ENCODE results near the gene MARCHF9.

The MARCHF9 gene

DNA sequence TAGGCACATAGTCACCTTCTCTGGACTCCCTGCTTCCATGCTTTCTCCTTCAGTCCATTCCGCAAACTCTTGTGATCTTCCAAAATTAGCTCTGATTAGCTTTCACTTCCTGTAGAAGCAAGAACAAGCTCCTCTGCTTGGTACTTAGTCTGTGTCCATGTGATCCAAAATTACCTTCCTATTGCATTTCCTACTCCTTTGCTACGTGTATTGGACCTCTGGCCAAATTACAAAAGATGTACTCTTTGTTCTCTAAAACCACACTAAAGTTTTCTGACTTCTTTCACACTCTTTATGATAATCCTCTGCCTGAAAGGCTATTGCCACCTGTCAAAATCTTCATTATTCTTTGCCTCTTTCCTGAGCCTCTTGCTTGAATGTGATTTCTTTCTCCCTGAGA is 26.9 kb downstream of the MARCHF9 start:
- no peak overlapping the region for H3K4me3 ChIP-seq
- no peak overlapping the region for H3K9ac ChIP-seq (ENCODE audit: insufficient read length)
- H3K9me3 ChIP-seq (ENCODE audit: low read depth, low read length), result no peaks in the 10 kb centered on the region
- H3K36me3 ChIP-seq (ENCODE audit: insufficient read depth, low read length), result peaks cover 21% of the 10 kb centered on the region
- no peak for DNase-seq (ENCODE audit: low read depth, low spot score)
- no peak overlapping the region for H3K27ac ChIP-seq
- TF ChIP-seq POLR2AphosphoS5 (IDR thresholded peaks at IDR 0.05; ENCODE audit: borderline replicate concordance, low read depth, low read length) (no peak), FOXP2 (optimal IDR thresholded peaks at IDR 0.05; ENCODE audit: control extremely low read depth, extremely low read length, insufficient read depth) (no peak), EZH2 (IDR thresholded peaks at IDR 0.05) (no peak)

DNA sequence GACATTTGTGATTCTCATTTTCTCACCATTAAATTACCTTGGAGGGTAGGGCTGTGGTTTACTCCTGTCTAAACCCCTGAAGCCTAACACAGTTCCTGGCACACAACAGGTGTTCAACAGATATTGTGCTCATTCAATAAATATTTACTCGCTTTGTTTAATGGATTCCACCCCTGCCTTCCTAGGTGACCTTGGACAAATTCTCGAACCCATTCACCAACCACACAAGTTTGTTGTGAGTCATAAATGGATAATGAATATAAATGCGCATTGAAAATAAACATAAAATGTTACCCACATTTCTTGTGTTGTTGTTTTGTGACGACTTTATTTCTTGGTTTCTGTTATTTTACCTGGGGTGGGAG is 27.3 kb downstream of the MARCHF9 start:
- no peak for DNase-seq (ENCODE audit: low read depth, low spot score)
- peaks cover 25% of the 10 kb centered on the region for H3K36me3 ChIP-seq (ENCODE audit: insufficient read depth, low read length)
- no peak overlapping the region for H3K27ac ChIP-seq
- no peak for TF ChIP-seq EZH2 (IDR thresholded peaks at IDR 0.05)
- no peak for TF ChIP-seq FOXP2 (optimal IDR thresholded peaks at IDR 0.05; ENCODE audit: control extremely low read depth, extremely low read length, insufficient read depth)
- TF ChIP-seq POLR2AphosphoS5 (IDR thresholded peaks at IDR 0.05; ENCODE audit: borderline replicate concordance, low read depth, low read length), result no peak
- H3K4me3 ChIP-seq, result peak overlapping the region; percentile 87
- peak overlapping the region; percentile 24 for H3K9ac ChIP-seq (ENCODE audit: insufficient read length)
- no peaks in the 10 kb centered on the region for H3K9me3 ChIP-seq (ENCODE audit: low read depth, low read length)

DNA sequence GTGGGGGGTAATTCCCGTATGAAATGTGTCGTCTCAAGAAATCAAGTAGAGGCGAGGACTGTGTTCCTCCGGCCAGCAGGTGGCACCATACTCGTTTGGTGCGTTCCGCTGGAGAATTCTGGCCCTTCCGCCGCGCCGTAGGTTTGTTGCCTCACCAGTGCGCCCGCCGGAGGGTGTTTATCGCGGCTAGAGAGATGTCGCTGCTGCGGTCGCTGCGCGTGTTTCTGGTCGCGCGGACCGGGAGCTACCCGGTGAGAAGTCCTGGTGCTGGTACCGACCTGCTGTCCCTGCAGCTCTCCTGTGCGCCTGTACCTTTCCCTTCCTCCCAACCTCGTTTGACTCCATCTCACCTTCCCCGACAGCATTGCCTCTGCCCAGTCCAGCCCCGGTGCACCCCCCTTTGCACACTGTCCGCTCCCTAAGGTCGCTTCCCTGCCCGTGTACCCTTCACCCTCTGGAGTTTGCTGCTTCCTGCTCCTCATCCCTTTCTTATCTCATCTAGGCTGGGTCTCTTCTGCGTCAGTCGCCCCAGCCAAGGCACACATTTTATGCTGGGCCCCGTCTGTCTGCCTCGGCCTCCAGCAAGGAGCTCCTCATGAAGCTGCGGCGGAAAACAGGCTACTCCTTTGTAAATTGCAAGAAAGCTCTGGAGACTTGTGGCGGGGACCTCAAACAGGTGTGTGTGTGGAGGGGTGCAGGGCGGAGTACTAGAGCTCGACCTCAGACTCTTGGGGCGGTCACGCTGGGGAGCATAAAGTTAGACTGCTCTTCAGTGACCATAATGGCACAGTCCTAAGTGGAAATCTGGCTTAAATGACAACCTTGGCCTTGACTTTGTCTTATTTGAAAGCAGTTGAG is 27.9 kb downstream of the MARCHF9 start, which contains the start of gene TSFM:
Gene TSFM, plus strand, starts transcription at position 180 of the 858 bp plus-strand sequence. Its CDS starts 15 bp downstream, at position 195.
- no peaks in the 10 kb centered on the region for H3K9me3 ChIP-seq (ENCODE audit: low read depth, low read length)
- TF ChIP-seq FOXP2 (optimal IDR thresholded peaks at IDR 0.05; ENCODE audit: control extremely low read depth, extremely low read length, insufficient read depth), result peak; percentile 96
- TF ChIP-seq POLR2AphosphoS5 (IDR thresholded peaks at IDR 0.05; ENCODE audit: borderline replicate concordance, low read depth, low read length), result peak; percentile 96
- no peak for TF ChIP-seq EZH2 (IDR thresholded peaks at IDR 0.05)
- H3K4me3 ChIP-seq, result peak within 1 kb of the TSS; percentile 87
- peaks cover 31% of the 10 kb centered on the region for H3K36me3 ChIP-seq (ENCODE audit: insufficient read depth, low read length)
- DNase-seq (ENCODE audit: low read depth, low spot score), result peak; percentile 81
- peak within 1 kb of the TSS; percentile 91 for H3K9ac ChIP-seq (ENCODE audit: insufficient read length)
- H3K27ac ChIP-seq, result no peak within 1 kb of the TSS

DNA sequence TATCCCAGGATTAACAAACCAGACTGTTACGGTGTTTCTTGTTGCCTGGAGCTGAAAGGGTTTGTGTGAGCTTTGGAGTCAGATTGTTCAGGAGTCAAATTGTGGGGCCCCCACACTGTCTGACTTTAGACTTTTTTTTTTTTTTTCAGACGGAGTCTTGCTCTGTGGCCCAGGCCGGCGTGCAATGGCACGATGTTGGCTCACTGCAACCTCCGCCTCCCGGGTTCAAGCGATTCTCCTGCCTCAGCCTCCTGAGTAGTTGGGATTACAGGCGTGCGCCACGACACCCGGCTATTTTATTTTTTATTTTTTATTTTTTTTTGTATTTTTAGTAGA is 28.5 kb downstream of the MARCHF9 start:
- no peak overlapping the region for H3K27ac ChIP-seq
- no peaks in the 10 kb centered on the region for H3K9me3 ChIP-seq (ENCODE audit: low read depth, low read length)
- peak overlapping the region; percentile 91 for H3K9ac ChIP-seq (ENCODE audit: insufficient read length)
- no peak for DNase-seq (ENCODE audit: low read depth, low spot score)
- H3K36me3 ChIP-seq (ENCODE audit: insufficient read depth, low read length), result peaks cover 37% of the 10 kb centered on the region
- H3K4me3 ChIP-seq, result peak overlapping the region; percentile 87
- TF ChIP-seq EZH2 (IDR thresholded peaks at IDR 0.05) (no peak), FOXP2 (optimal IDR thresholded peaks at IDR 0.05; ENCODE audit: control extremely low read depth, extremely low read length, insufficient read depth) (no peak), POLR2AphosphoS5 (IDR thresholded peaks at IDR 0.05; ENCODE audit: borderline replicate concordance, low read depth, low read length) (no peak)

DNA sequence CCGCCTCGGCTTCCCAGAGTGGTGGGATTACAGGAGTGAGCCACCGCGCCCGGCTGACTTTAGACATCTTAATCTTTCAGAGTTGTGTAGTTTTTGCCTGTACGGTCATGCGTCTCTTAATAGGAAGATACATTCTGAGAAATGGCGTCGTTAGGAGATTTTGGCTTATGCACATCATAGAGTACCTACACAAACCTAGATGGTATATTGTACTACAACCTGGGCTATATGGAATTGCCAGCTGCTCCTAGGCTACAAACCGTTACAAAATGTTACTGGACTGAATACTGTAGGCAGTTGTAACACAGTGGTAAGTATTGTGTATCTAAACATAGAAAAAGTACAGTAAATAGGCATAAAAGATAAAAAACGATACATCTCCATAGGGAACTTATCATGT is 29.0 kb downstream of the MARCHF9 start:
- no peak overlapping the region for H3K9ac ChIP-seq (ENCODE audit: insufficient read length)
- TF ChIP-seq FOXP2 (optimal IDR thresholded peaks at IDR 0.05; ENCODE audit: control extremely low read depth, extremely low read length, insufficient read depth) (no peak), EZH2 (IDR thresholded peaks at IDR 0.05) (no peak), POLR2AphosphoS5 (IDR thresholded peaks at IDR 0.05; ENCODE audit: borderline replicate concordance, low read depth, low read length) (no peak)

DNA sequence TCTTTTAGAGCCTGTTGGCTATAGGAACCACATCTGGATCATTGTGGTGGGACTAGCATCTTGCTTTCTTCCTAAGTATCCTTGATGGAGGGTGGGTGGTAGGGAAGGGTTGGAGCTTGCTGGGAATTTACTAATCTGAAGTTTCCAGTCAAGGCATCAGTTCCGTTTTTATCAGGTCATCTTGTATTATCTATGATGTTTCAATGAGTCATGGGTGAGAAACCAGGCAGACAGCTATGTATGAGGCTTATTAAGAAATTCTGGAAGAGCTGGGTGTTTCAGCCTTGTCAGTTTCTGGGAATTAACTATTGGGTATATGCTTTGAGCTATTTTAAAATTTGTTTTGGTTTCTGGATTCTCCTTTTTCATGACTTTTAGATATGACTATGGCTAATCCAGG is 39.0 kb downstream of the MARCHF9 start:
- DNase-seq (ENCODE audit: low read depth, low spot score), result no peak
- H3K4me3 ChIP-seq, result no peak overlapping the region
- no peak overlapping the region for H3K9ac ChIP-seq (ENCODE audit: insufficient read length)
- TF ChIP-seq FOXP2 (optimal IDR thresholded peaks at IDR 0.05; ENCODE audit: control extremely low read depth, extremely low read length, insufficient read depth) (no peak), POLR2AphosphoS5 (IDR thresholded peaks at IDR 0.05; ENCODE audit: borderline replicate concordance, low read depth, low read length) (no peak), EZH2 (IDR thresholded peaks at IDR 0.05) (no peak)
- H3K36me3 ChIP-seq (ENCODE audit: insufficient read depth, low read length), result peaks cover 74% of the 10 kb centered on the region
- no peaks in the 10 kb centered on the region for H3K9me3 ChIP-seq (ENCODE audit: low read depth, low read length)
- no peak overlapping the region for H3K27ac ChIP-seq

More for the DNA sequence above, 29.0 kb downstream of the MARCHF9 start:
- Histone ChIP-seq H3K27ac (no peak overlapping the region), H3K9me3 (ENCODE audit: low read depth, low read length) (no peaks in the 10 kb centered on the region), H3K4me3 (peak overlapping the region; percentile 34), H3K36me3 (ENCODE audit: insufficient read depth, low read length) (peaks cover 40% of the 10 kb centered on the region)
- no peak for DNase-seq (ENCODE audit: low read depth, low spot score)

DNA sequence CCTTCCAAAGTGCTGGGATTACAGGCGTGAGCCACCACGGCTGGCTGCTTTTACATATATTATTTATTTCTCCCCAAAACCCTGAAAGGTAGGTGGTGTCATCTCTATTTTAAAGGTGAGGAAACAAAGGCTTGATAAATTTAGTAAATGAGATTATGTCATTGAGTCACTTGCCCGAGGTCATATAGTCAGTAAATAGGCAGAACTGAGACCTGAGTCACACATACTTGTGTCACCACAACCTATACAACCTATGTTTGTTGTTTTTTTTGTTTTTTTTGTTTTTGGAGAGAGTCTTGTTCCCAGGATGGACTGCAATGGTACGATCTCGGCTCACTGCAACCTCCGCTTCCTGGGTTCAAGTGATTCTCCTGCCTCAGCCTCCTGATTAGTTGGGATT is 40.5 kb downstream of the MARCHF9 start:
- H3K27ac ChIP-seq, result no peak overlapping the region
- no peak overlapping the region for H3K4me3 ChIP-seq
- H3K36me3 ChIP-seq (ENCODE audit: insufficient read depth, low read length), result peaks cover 71% of the 10 kb centered on the region
- no peak overlapping the region for H3K9ac ChIP-seq (ENCODE audit: insufficient read length)
- no peak for DNase-seq (ENCODE audit: low read depth, low spot score)
- no peaks in the 10 kb centered on the region for H3K9me3 ChIP-seq (ENCODE audit: low read depth, low read length)
- TF ChIP-seq EZH2 (IDR thresholded peaks at IDR 0.05) (no peak), FOXP2 (optimal IDR thresholded peaks at IDR 0.05; ENCODE audit: control extremely low read depth, extremely low read length, insufficient read depth) (no peak), POLR2AphosphoS5 (IDR thresholded peaks at IDR 0.05; ENCODE audit: borderline replicate concordance, low read depth, low read length) (no peak)

DNA sequence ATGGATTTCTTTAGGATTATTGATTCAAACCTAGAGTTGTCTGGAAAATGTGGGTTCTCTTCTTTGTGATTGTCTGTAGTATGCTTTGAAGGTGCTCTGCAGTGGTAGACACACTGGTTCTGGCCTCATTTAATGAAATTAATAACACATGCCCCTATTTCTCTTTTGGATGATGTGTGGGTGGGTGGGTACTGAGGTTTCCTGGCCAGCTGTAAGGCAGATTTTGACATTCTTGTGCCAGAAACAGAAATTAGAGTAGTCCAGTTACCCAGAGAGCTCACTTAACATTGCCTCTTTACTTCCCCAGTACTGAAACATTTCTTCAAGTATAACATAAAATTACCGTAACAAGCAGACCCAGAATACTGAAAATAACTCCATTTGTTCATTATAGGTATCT is 42.1 kb downstream of the MARCHF9 start:
- Histone ChIP-seq H3K27ac (no peak overlapping the region), H3K9ac (ENCODE audit: insufficient read length) (no peak overlapping the region), H3K36me3 (ENCODE audit: insufficient read depth, low read length) (peaks cover 62% of the 10 kb centered on the region), H3K4me3 (no peak overlapping the region), H3K9me3 (ENCODE audit: low read depth, low read length) (no peaks in the 10 kb centered on the region)
- TF ChIP-seq POLR2AphosphoS5 (IDR thresholded peaks at IDR 0.05; ENCODE audit: borderline replicate concordance, low read depth, low read length) (no peak), FOXP2 (optimal IDR thresholded peaks at IDR 0.05; ENCODE audit: control extremely low read depth, extremely low read length, insufficient read depth) (no peak), EZH2 (IDR thresholded peaks at IDR 0.05) (no peak)
- no peak for DNase-seq (ENCODE audit: low read depth, low spot score)
